Cardiac septum (tissue), 1 donor: ENCODE measurements around the gene TRNAU1AP. TPM values are rescaled to one million over a fixed set of nuclear protein-coding genes. Genes with fewer than 3 reads are reported as not detected.
"Not testable (repeated sequence)": the region's sequence is repeated elsewhere in the genome, so short reads cannot be mapped to it uniquely, and the experiment has no call there.

Experiments used
- DNase-seq: peaks from one replicate; pipeline ENCODE4 v3.0.0-alpha.2; 2020; ENCODE audit warnings: low spot score
- intact Hi-C: fragments of 100-400 bp; cut with DNase I; formaldehyde crosslinking; loops from one replicate; pipeline ENCODE4 v1.14.0; 2022
- total RNA-seq: library from RNA; stranded (reverse); fragmentation: NEBNext Ultra II Directional; extraction: Animal tissue kit (Norgen Biotek cat#: 25700); gene quantifications from one replicate; pipeline ENCODE4 v1.2.1, GENCODE V29; 2021
- donor health status: DM: no; HTN: no; CAD: no.

Gene TRNAU1AP
- total RNA-seq, 1 donor from 2014 or later = 17.6 TPM

DNA sequence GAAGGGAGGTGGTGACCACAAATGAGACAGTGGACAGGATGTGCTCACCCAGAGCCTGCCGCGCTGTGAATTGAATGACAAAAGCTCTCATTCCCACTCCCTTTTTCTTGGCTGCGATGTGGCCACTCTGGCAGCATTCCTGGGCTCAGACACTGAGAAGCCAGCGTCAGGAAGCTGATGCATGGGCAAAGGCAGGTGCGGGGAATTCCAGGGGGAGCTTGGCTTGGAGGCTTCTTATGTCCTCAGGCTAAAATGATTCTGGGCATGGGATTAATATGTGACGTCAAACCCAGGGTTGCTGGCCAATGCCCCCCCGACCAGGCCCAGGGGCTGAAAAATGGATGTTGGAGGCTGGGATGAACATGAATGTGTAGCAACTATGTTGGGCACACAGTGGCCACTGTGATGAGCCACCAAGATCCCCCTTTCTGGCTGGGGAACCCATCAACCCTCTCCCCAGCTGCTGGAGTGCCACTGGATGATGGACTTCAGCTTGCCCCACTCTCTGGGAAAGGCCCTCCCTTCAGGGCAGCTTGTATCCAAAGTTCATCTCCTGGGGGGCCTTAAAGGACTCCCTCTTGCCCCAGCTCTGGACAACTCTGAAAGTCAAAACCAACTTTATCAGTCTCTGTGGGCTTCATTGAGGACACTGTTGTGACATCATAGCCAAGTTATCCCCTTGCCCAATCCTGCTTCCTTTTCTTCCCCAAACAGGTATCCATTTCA lies 42.0 kb downstream of the TRNAU1AP start:
- DNase-seq, intact Hi-C loops: not testable (repeated sequence)

DNA sequence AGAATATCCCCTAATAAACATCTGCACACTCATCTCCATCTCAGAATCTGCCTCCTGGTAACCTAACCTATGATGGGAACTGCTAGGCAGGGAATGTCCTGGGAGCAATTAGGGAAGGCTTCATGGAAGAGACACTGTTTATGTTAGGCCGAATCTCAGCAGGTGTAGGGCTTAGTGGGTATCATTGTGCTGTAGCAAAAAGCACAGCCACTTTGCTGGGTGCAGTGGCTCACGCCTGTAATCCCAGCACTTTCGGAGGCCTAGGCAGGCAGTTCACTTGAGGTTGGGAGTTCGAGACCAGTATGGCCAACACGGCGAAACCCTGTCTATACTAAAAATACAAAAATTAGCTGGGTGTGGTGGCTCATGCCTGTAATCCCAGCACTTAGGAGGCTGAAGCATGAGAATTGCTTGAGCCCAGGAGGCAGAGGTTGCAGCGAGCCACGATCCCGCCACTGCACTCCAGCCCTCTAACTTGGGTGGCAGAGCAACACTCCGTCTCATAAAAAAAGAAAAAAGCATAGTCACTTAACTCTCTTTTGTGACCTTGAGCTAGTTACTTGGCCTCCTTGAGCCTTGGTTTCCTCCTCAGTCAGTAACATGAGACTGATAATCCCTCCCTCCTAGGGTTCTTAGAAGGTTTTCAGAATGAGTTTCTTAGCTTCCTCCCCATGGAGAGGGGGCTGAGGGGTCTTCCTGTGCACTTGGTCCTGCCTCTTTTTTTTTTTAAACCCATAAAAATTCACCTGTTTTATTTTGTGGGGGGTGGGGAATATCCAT lies 42.7 kb downstream of the TRNAU1AP start:
- intact Hi-C loops = no loop called here
- DNase-seq = no peak

DNA sequence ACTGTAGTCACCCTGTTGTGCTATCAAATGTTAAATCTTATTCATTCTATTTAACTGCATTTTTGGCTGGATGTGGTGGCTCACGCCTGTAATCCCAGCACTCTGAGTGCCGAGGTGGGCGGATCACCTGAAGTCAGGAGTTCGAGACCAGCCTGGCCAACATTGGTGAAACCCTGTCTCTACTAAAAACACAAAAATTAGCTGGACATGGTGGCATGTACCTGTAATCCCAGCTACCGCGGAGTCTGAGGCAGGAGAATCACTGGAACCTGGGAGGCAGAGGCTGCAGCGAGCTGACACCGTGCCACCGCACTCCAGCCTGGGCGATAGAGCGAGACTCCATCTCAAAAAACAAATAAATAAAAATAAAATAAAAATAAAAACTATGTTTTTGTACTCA lies 43.4 kb downstream of the TRNAU1AP start:
- intact Hi-C loops = not testable (repeated sequence)

DNA sequence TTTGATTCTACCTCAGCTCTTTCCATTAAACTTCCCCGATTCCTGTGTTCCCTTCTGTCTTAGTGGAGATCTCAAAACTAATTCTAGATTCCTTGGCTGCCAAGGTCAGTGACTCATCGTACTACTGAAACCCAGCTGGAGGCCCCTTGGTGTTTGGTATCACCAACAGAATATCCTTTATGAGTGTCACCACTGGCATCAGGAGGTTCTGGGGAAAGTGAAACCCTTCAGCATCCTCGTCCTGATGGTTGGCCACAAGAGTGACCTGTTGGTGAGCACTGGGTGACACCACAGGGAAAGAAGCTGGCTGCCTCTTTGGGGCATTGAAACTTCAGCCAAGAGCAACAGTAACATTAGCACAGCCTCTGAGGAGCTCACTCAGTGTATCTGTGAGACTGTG lies 48.8 kb downstream of the TRNAU1AP start:
- no peak for DNase-seq

More for the DNA sequence above, 43.4 kb downstream of the TRNAU1AP start:
- DNase-seq = not testable (repeated sequence)

DNA sequence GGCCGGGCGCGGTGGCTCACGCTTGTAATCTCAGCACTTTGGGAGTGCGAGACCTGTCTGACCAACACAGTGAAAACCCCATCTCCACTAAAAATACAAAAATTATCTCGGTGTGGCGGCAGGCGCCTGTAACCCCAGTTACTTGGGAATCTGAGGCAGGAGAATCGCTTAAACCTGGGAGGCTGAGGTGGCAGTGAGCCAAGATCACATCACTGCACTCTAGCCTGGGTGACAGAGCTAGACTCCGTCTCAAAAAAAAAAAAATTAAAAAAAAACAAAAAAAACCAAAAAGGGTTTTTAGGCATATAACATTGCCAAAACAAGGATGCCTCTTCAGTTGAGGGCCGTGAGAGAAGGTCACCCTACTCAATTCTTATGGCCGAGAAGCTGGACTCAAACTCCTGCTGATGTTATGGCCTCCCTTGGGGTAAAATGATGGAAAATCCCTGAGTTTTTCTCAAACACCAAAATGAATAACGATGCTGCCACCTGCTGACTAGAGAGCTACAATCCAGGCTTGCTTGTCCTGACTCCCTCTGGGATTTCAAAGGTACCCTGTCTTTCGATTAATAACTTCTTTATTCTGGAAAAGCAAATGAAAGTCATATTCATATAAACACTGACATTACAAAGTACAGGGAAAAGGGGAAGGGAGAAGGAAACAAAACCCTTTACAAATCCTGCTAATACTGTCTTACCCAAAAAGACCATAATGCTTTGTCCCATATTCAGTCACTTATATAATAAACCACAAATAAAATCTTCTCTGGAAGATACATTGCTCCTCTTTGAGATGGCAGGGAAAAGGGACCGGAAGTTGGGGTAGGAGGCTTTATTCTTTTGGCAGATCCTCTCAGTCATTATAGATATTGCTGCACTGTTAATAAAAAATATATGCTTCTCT lies 49.9 kb downstream of the TRNAU1AP start:
- no peak for DNase-seq
- intact Hi-C loops = loop anchor here (1.0 to 5.0 kb wide), 2 partner anchors 85 to 355 kb away; no protein-coding TSS in a partner anchor

More for the DNA sequence above, 48.8 kb downstream of the TRNAU1AP start:
- intact Hi-C loops = loop anchor here (5.0 kb wide), 1 partner anchor 354 kb away; no protein-coding TSS in a partner anchor

DNA sequence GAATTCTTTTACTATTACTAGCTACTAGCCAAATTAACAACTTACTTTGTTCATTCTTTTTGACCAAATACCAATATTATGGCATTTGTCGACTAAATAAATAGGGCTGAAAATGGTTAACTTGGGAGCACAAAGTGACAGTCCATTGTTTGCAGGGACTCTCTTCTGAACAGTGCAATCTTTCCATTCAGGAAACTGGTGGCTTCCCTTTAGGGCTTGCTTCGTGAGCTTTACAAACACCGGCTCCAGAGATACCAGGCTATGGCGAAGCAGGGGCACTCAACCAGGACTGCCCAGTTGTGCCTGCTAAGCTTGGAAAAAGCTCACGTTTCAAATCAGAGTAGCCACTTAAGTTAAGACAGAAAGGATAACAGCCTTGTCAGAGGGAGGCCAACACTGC lies 51.5 kb downstream of the TRNAU1AP start:
- intact Hi-C loops = loop anchor here (5.0 kb wide), 1 partner anchor 357 kb away; no protein-coding TSS in a partner anchor
- DNase-seq = no peak

DNA sequence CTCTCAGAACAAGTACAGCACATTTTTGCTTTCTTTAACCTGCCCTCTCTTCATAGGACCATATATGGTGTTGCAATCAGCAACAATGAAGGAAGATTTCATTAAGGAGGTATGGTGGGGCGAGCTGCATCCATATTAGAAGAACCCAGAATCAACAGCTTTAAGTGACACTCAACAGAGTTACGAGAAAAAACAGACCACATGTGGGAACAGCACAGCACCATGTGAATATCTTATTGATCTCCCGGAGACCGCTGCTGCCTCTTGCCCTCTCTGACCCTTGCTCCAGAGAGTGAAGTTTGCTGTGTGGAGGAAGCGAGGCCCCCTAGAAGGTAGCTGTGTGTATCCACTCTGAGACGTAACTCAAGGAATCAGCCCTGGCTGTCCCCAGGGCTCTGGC lies 52.1 kb downstream of the TRNAU1AP start:
- intact Hi-C loops = loop anchor here (5.0 kb wide), 1 partner anchor 358 kb away; no protein-coding TSS in a partner anchor

DNA sequence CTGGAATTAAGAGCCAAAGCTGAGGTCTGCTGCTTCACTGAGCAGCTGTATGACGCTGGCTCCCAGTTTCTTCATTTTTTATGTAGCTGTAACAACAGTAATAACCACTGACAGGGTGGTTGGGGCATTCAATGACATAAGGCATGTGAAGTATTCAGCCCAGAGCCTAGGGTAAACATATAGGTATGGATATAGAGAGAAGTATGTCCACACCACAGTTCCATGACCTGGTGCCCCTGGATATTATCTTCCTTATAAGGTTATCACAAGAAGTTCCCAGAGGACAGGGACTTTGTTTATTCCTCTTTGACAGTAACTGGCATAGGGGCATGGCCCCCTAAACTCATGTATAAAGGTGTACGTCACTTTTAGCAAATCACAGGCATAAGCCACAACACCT lies 53.9 kb downstream of the TRNAU1AP start:
- no peak for DNase-seq
- intact Hi-C loops = no loop called here

More for the DNA sequence above, 52.1 kb downstream of the TRNAU1AP start:
- no peak for DNase-seq

DNA sequence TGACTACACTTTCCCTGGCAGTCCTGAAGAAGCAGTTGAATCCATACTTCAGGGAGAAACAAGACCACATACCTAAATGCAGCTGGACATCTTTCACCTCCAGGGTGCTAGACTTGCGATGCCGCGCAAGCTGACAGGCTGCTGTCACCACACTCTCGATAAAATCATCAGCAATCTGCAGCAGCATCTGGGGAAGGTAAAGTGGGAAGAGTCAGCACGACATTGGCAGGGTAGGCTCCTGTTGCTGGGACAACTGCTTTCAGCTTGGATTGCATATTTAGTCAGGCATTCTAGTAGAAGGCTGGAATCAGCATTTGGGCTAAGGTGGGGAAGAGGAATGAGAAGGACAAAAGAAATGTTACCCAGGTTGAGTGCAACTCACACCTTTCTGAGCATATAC lies 60.3 kb downstream of the TRNAU1AP start:
- no peak for DNase-seq
- intact Hi-C loops = no loop called here

Other genes starting within 250 kb of the TRNAU1AP start
- 10.3 TPM for gene MED18, start 224.0 kb upstream of the TRNAU1AP start, total RNA-seq
- gene PHACTR4, start 183.3 kb upstream of the TRNAU1AP start, total RNA-seq = 18.0 TPM
- gene RCC1, start 47.0 kb upstream of the TRNAU1AP start, total RNA-seq = 4.1 TPM
- gene RAB42, start 39.2 kb downstream of the TRNAU1AP start, total RNA-seq = 1.1 TPM
- 17.3 TPM for gene TAF12, start 90.0 kb downstream of the TRNAU1AP start, total RNA-seq
- not detected for gene RNU11, start 95.5 kb downstream of the TRNAU1AP start, total RNA-seq
- gene GMEB1, start 115.7 kb downstream of the TRNAU1AP start, total RNA-seq = 8.2 TPM
- gene YTHDF2, start 183.9 kb downstream of the TRNAU1AP start, total RNA-seq = 44.4 TPM